ENCODE measurements around the gene LTB4R. TPM values are rescaled to one million over a fixed set of nuclear protein-coding genes. Genes with fewer than 3 reads are reported as not detected.

The LTB4R gene
- total and polyA plus RNA-seq, 9 of the 15 experiments (the other 6 are each of a cell fraction or from before 2014, with no cell fraction given), result 0.38 to 10.5 (median 2.8) TPM

DNA sequence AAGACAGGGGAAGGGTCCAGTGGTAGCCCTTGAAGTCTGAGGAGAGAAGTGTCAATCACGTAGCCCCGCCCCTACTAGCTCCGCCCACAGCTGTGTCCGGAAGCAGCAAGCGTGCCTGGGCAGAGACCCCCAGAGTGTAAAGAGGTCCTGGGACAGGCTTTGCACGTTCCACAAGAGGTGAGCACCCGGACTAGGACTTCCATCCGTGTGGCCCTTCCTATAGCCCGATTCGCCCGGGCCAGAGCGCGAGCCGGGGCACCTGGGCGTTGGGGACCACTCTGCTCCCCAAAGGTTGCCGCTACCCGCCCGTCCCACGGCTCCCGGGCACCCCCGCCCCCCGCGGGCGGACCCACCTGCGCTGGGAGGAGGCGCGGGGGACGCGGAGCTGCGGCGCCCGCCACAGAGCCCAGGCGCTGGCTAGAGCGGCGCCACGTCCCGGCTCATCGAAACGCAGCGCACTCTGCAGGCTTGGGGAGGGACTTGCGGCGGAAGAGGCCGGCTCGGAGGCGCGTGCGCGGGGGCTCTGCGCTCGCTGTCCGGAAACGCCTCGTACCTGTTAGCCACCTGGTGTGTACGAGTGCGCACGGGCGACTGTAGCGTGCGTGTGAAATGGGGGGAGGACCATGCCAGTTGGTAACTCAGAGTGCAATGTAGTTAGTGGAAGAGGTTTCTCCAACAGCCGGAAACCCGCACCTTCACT lies 40.0 kb upstream of the LTB4R start, which contains the start of gene RABGGTA (continued):
- TF ChIP-seq KAT8 (IDR thresholded peaks at IDR 0.05; ENCODE audit: low read depth), result no peak
- TF ChIP-seq CREM (IDR thresholded peaks at IDR 0.05; ENCODE audit: low read depth), result peak; percentile 82
- TF ChIP-seq NEUROD1 (IDR thresholded peaks at IDR 0.05; ENCODE audit: borderline replicate concordance, low read depth, low read length, partially characterized antibody), result no peak
- no peak for TF ChIP-seq GTF2A2 (tag; IDR thresholded peaks at IDR 0.05)
- TF ChIP-seq TBP (optimal IDR thresholded peaks at IDR 0.05; ENCODE audit: low read depth, low read length), result peak; percentile 54
- TF ChIP-seq BCOR (IDR thresholded peaks at IDR 0.05), result no peak
- TF ChIP-seq ZBTB5 (IDR thresholded peaks at IDR 0.05), result no peak
- no peak for TF ChIP-seq THAP7 (CRISPR knock-in tag; IDR thresholded peaks at IDR 0.05)
- TF ChIP-seq TCF7 (IDR thresholded peaks at IDR 0.05; ENCODE audit: borderline replicate concordance), result no peak
- TF ChIP-seq XRCC4 (IDR thresholded peaks at IDR 0.05; ENCODE audit: extremely low read depth, insufficient read depth, insufficient read length), result no peak
- no peak for TF ChIP-seq ZNF830 (CRISPR knock-in tag; IDR thresholded peaks at IDR 0.05)
- TF ChIP-seq, protein P1, sequence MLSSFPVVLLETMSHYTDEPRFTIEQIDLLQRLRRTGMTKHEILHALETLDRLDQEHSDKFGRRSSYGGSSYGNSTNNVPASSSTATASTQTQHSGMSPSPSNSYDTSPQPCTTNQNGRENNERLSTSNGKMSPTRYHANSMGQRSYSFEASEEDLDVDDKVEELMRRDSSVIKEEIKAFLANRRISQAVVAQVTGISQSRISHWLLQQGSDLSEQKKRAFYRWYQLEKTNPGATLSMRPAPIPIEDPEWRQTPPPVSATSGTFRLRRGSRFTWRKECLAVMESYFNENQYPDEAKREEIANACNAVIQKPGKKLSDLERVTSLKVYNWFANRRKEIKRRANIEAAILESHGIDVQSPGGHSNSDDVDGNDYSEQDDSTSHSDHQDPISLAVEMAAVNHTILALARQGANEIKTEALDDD (IDR thresholded peaks at IDR 0.05), result no peak
- peak; percentile 91 for TF ChIP-seq RBFOX2 (IDR thresholded peaks at IDR 0.05; ENCODE audit: low read depth, low read length)
- peak; percentile 79 to 91 for TF ChIP-seq E2F6 (IDR thresholded peaks at IDR 0.05; ENCODE audit: borderline replicate concordance in 1 of 2, extremely low read depth in 1 of 2, insufficient read depth in 1 of 2, insufficient read length in 1 of 2, low read depth in 1 of 2, low read length in 1 of 2, poor library complexity in 1 of 2, severe bottlenecking in 1 of 2)
- no peak for TF ChIP-seq LARP7 (IDR thresholded peaks at IDR 0.05)
- TF ChIP-seq SAFB (IDR thresholded peaks at IDR 0.05; ENCODE audit: borderline replicate concordance, low read depth, low read length), result no peak
- TF ChIP-seq PHB2 (IDR thresholded peaks at IDR 0.05; ENCODE audit: low read depth), result no peak
- no peak for TF ChIP-seq ZNF282 (CRISPR knock-in tag; IDR thresholded peaks at IDR 0.05)
- no peak for TF ChIP-seq ZNF174 (CRISPR knock-in tag; IDR thresholded peaks at IDR 0.05)
- TF ChIP-seq ZC3H4 (CRISPR knock-in tag; IDR thresholded peaks at IDR 0.05; ENCODE audit: borderline replicate concordance), result no peak
- TF ChIP-seq MAFF (IDR thresholded peaks at IDR 0.05; ENCODE audit: low read length), result no peak
- no peak for TF ChIP-seq ZNF23 (CRISPR knock-in tag; IDR thresholded peaks at IDR 0.05)
- no peak for TF ChIP-seq RHOXF2B (CRISPR knock-in tag; conservative IDR thresholded peaks at IDR 0.05)
- no peak for TF ChIP-seq MXD1 (CRISPR knock-in tag; IDR thresholded peaks at IDR 0.05; ENCODE audit: borderline replicate concordance, poor library complexity, severe bottlenecking)
- TF ChIP-seq NONO (IDR thresholded peaks at IDR 0.05; ENCODE audit: low read depth in 2 of 2, low read length in 1 of 2), result peak in 1 of 2 experiments; percentile 76; a peak in 3 of 4 replicates

Data from K562 (cell line).